ENCODE data around the gene IL1R2. TPM values are rescaled to one million over a fixed set of nuclear protein-coding genes. Genes with fewer than 3 reads are reported as not detected.
A peak's percentile ranks its signal among the peaks of the same experiment; 100 is the strongest.

IL1R2 gene, protein sequence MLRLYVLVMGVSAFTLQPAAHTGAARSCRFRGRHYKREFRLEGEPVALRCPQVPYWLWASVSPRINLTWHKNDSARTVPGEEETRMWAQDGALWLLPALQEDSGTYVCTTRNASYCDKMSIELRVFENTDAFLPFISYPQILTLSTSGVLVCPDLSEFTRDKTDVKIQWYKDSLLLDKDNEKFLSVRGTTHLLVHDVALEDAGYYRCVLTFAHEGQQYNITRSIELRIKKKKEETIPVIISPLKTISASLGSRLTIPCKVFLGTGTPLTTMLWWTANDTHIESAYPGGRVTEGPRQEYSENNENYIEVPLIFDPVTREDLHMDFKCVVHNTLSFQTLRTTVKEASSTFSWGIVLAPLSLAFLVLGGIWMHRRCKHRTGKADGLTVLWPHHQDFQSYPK
- total RNA-seq, result 0.96 TPM
- long read RNA-seq, result 0 reads

- no peak within 1 kb of the TSS for H3K27ac ChIP-seq (replicated peaks)
- no peak within 1 kb of the TSS for H3K4me3 ChIP-seq
- H3K9me3 ChIP-seq (replicated peaks), result no peaks in the 10 kb centered on the region
- peak; percentile 31 for DNase-seq
- H3K27me3 ChIP-seq (ENCODE audit: low read depth), result peaks cover 50% of the 10 kb centered on the region
- no peaks in the 10 kb centered on the region for H3K4me1 ChIP-seq
- intact Hi-C loops (cut with micrococcal nuclease), result no loop called here
- TF ChIP-seq, protein P1, sequence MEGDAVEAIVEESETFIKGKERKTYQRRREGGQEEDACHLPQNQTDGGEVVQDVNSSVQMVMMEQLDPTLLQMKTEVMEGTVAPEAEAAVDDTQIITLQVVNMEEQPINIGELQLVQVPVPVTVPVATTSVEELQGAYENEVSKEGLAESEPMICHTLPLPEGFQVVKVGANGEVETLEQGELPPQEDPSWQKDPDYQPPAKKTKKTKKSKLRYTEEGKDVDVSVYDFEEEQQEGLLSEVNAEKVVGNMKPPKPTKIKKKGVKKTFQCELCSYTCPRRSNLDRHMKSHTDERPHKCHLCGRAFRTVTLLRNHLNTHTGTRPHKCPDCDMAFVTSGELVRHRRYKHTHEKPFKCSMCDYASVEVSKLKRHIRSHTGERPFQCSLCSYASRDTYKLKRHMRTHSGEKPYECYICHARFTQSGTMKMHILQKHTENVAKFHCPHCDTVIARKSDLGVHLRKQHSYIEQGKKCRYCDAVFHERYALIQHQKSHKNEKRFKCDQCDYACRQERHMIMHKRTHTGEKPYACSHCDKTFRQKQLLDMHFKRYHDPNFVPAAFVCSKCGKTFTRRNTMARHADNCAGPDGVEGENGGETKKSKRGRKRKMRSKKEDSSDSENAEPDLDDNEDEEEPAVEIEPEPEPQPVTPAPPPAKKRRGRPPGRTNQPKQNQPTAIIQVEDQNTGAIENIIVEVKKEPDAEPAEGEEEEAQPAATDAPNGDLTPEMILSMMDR (IDR thresholded peaks at IDR 0.05; ENCODE audit: borderline replicate concordance), result no peak
- no peaks in the 10 kb centered on the region for H3K36me3 ChIP-seq
These were observed at the start of gene IL1R2 for GRCh38 chr2:101991721-101992145. IL1R2 (plus strand) TSS chr2:101991960; CDS start chr2:102008576, 16,616 bp downstream.

DNA sequence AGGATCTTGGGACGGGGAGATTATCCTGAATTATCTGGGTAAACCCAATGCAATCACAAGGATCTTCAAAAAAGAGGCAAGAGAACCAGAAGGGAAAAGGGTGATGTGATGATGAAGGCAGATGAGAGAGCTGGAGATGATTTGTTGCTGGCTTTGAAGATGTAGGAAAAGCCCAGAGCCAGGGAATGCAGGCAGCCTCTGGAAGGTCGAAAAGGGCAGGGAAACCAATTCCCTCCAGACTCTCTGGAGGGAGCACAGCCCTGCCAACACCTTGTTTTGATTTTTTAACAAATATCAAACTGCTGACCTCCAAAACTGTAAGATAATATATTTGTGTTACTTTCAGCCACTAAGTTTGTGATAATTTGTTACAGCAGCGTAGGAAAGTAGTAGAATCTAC, 48.9 kb upstream of the IL1R2 start:
- TF ChIP-seq, protein P1 (IDR thresholded peaks at IDR 0.05; ENCODE audit: borderline replicate concordance), result no peak
- Histone ChIP-seq H3K27me3 (ENCODE audit: low read depth) (peaks cover 8% of the 10 kb centered on the region), H3K4me1 (no peaks in the 10 kb centered on the region), H3K36me3 (no peaks in the 10 kb centered on the region), H3K4me3 (no peak overlapping the region), H3K27ac (replicated peaks) (no peak overlapping the region), H3K9me3 (replicated peaks) (peaks cover 10% of the 10 kb centered on the region)
- no peak for DNase-seq
- intact Hi-C loops (cut with micrococcal nuclease), result no loop called here

DNA sequence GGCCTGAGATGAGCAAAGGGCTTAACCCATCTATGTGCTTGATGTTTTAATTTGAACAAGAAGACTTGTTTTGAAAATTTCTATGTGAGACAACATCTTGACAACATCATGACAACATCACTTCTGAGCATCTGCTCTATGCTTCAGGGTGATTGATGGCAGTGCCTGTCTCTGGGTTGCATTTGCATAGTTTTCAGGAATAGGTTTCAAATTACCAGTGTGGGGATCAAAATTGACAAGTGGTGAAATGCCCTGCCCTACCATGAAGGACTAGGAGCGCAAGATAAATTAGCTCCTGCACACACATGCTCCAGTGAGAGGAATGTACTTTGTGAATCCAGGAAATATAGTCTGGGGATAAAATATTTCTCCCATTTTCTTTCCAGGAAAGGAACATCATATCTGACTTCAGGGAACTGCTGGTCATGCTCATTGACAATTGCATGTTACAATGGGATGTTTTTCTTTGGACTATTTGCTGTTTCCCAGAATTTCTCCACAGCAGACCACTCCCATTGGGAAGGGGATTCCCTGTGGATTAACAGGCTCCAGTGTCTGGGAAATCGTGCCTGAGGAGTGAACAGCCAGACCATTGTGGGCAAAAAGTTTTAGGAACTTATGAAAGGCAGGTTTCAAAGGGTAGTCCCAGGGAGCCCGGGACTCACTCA, 45.3 kb upstream of the IL1R2 start:
- no peak for DNase-seq
- TF ChIP-seq, protein P1 (IDR thresholded peaks at IDR 0.05; ENCODE audit: borderline replicate concordance), result no peak
- intact Hi-C loops (cut with micrococcal nuclease), result no loop called here
- H3K36me3 ChIP-seq, result no peaks in the 10 kb centered on the region
- H3K27me3 ChIP-seq (ENCODE audit: low read depth), result peaks cover 8% of the 10 kb centered on the region
- H3K4me1 ChIP-seq, result no peaks in the 10 kb centered on the region
- no peaks in the 10 kb centered on the region for H3K9me3 ChIP-seq (replicated peaks)
- no peak overlapping the region for H3K27ac ChIP-seq (replicated peaks)
- no peak overlapping the region for H3K4me3 ChIP-seq

GRCh38 chr2:101947374-101947773, 44.4 kb upstream of the IL1R2 start:
- no peaks in the 10 kb centered on the region for H3K36me3 ChIP-seq
- no peak overlapping the region for H3K4me3 ChIP-seq
- no peak overlapping the region for H3K27ac ChIP-seq (replicated peaks)
- TF ChIP-seq, protein P1 (IDR thresholded peaks at IDR 0.05; ENCODE audit: borderline replicate concordance), result no peak
- DNase-seq, result no peak
- peaks cover 8% of the 10 kb centered on the region for H3K27me3 ChIP-seq (ENCODE audit: low read depth)
- H3K4me1 ChIP-seq, result no peaks in the 10 kb centered on the region
- intact Hi-C loops (cut with micrococcal nuclease), result no loop called here
- H3K9me3 ChIP-seq (replicated peaks), result no peaks in the 10 kb centered on the region

- H3K4me3 ChIP-seq, result no peak overlapping the region
- TF ChIP-seq, protein P1 (IDR thresholded peaks at IDR 0.05; ENCODE audit: borderline replicate concordance), result no peak
- no peaks in the 10 kb centered on the region for H3K36me3 ChIP-seq
- H3K4me1 ChIP-seq, result no peaks in the 10 kb centered on the region
- peaks cover 8% of the 10 kb centered on the region for H3K27me3 ChIP-seq (ENCODE audit: low read depth)
- no peak overlapping the region for H3K27ac ChIP-seq (replicated peaks)
- intact Hi-C loops (cut with micrococcal nuclease), result no loop called here
- no peak for DNase-seq
- no peaks in the 10 kb centered on the region for H3K9me3 ChIP-seq (replicated peaks)
These were observed 43.1 kb upstream of the IL1R2 start for GRCh38 chr2:101948625-101949155.
